GM12873 (cell line): ENCODE results near the gene TSFM.

Experiments
- CTCF ChIP-seq: IDR thresholded peaks from 2 replicates; pipeline ENCODE4 v1.5.1; 2012; ENCODE audit warnings: low read depth, mild to moderate bottlenecking, moderate library complexity, low read length, control low read depth; ENCODE audit not compliant: insufficient read depth; ENCODE audit errors: missing control alignments

Gene TSFM

GRCh38 chr12:57750561-57751431 is 31.8 kb upstream of the TSFM start:
- no peak for TF ChIP-seq CTCF

GRCh38 chr12:57751432-57751787 is 31.2 kb upstream of the TSFM start:
- TF ChIP-seq CTCF: no peak

- TF ChIP-seq CTCF: no peak
These were observed 30.6 kb upstream of the TSFM start, which contains the start of gene CDK4 for GRCh38 chr12:57751788-57752667. CDK4 (minus strand) TSS chr12:57752310; CDS start chr12:57751717, 593 bp downstream.

GRCh38 chr12:57752668-57753000 is 30.0 kb upstream of the TSFM start:
- no peak for TF ChIP-seq CTCF

GRCh38 chr12:57753756-57754337 is 28.7 kb upstream of the TSFM start:
- no peak for TF ChIP-seq CTCF

- no peak for TF ChIP-seq CTCF
These were observed 28.0 kb upstream of the TSFM start, which contains the start of gene MARCHF9 for GRCh38 chr12:57754411-57755193. MARCHF9 (plus strand) TSS chr12:57755103; CDS start chr12:57755529, 426 bp downstream.
